RWPE2 (cell line): ENCODE data around the gene BAZ2B.

Experiments used
- ATAC-seq: fragments of 200-7000 bp; cut with Tn5 transposase; 3 replicates; pipeline ENCODE4 v1.9.1; 2021; ENCODE audit warnings: low read depth
- DNase-seq: peaks from one replicate; pipeline ENCODE4 v3.0.0-alpha.2; 2020; ENCODE audit warnings: low spot score
- H3K27ac ChIP-seq: fragments of 450-650 bp; 2 replicates; pipeline ENCODE4 v1.5.1; 2017; ENCODE audit warnings: mild to moderate bottlenecking; ENCODE audit not compliant: poor library complexity, severe bottlenecking
- H3K27me3 ChIP-seq: fragments of 250-450 bp; sonication (Bioruptor Pico); 2 replicates; pipeline ENCODE4 v1.5.1; 2021; ENCODE audit warnings: mild to moderate bottlenecking, moderate library complexity; ENCODE audit not compliant: insufficient read depth, poor library complexity, severe bottlenecking
- H3K36me3 ChIP-seq: fragments of 250-450 bp; sonication (Bioruptor Pico); 2 replicates; pipeline ENCODE4 v1.5.1; 2020; ENCODE audit warnings: low read depth, mild to moderate bottlenecking, moderate library complexity
- H3K4me1 ChIP-seq: fragments of 250-450 bp; sonication (Bioruptor Pico); 2 replicates; pipeline ENCODE4 v1.5.1; 2021; ENCODE audit warnings: mild to moderate bottlenecking, moderate library complexity; ENCODE audit not compliant: insufficient read depth, poor library complexity, severe bottlenecking
- H3K4me3 ChIP-seq: fragments of 250-450 bp; sonication (Bioruptor Pico); 2 replicates; pipeline ENCODE4 v1.5.1; 2021; ENCODE audit warnings: mild to moderate bottlenecking, moderate library complexity; ENCODE audit not compliant: severe bottlenecking
- H3K9me3 ChIP-seq: fragments of 250-450 bp; sonication (Bioruptor Pico); 2 replicates; pipeline ENCODE4 v1.5.1; 2021; ENCODE audit warnings: mild to moderate bottlenecking, moderate library complexity; ENCODE audit not compliant: severe bottlenecking
- CTCF ChIP-seq: fragments of 450-650 bp; IDR thresholded peaks from one replicate; pipeline ENCODE4 v1.5.1; 2017; ENCODE audit warnings: mild to moderate bottlenecking, moderate library complexity; ENCODE audit not compliant: poor library complexity, severe bottlenecking

Gene BAZ2B

GRCh38 chr2:159557437-159558034 is 58.8 kb downstream of the BAZ2B start:
- Histone ChIP-seq H3K9me3 (no peaks in the 10 kb centered on the region), H3K27me3 (no peaks in the 10 kb centered on the region), H3K4me1 (peaks cover 6% of the 10 kb centered on the region), H3K4me3 (no peak overlapping the region), H3K27ac (no peak overlapping the region), H3K36me3 (no peaks in the 10 kb centered on the region)
- ATAC-seq, result peak; percentile 83
- TF ChIP-seq CTCF, result peak; percentile 81
- DNase-seq, result no peak

GRCh38 chr2:159555651-159556392 is 60.5 kb downstream of the BAZ2B start:
- no peak for ATAC-seq

GRCh38 chr2:159553727-159554126 is 62.6 kb downstream of the BAZ2B start:
- no peaks in the 10 kb centered on the region for H3K27me3 ChIP-seq
- no peak overlapping the region for H3K27ac ChIP-seq
- TF ChIP-seq CTCF, result no peak
- ATAC-seq (no peak), DNase-seq (no peak)
- H3K9me3 ChIP-seq, result no peaks in the 10 kb centered on the region
- H3K36me3 ChIP-seq, result no peaks in the 10 kb centered on the region
- H3K4me3 ChIP-seq, result no peak overlapping the region
- H3K4me1 ChIP-seq, result no peaks in the 10 kb centered on the region

More at GRCh38 chr2:159555651-159556392, 60.5 kb downstream of the BAZ2B start:
- H3K4me1 ChIP-seq, result no peaks in the 10 kb centered on the region
- no peak overlapping the region for H3K4me3 ChIP-seq
- no peak for DNase-seq
- no peaks in the 10 kb centered on the region for H3K9me3 ChIP-seq
- no peak overlapping the region for H3K27ac ChIP-seq
- no peak for TF ChIP-seq CTCF
- no peaks in the 10 kb centered on the region for H3K27me3 ChIP-seq
- H3K36me3 ChIP-seq, result no peaks in the 10 kb centered on the region

- Histone ChIP-seq H3K4me1 (no peaks in the 10 kb centered on the region), H3K27me3 (no peaks in the 10 kb centered on the region), H3K27ac (no peak overlapping the region), H3K36me3 (no peaks in the 10 kb centered on the region), H3K4me3 (no peak overlapping the region), H3K9me3 (no peaks in the 10 kb centered on the region)
- DNase-seq (no peak), ATAC-seq (no peak)
- TF ChIP-seq CTCF, result no peak
These were observed 64.5 kb downstream of the BAZ2B start for GRCh38 chr2:159551806-159552205.

GRCh38 chr2:159550231-159550630 is 66.1 kb downstream of the BAZ2B start:
- no peaks in the 10 kb centered on the region for H3K27me3 ChIP-seq
- ATAC-seq (no peak), DNase-seq (no peak)
- no peaks in the 10 kb centered on the region for H3K9me3 ChIP-seq
- H3K4me3 ChIP-seq, result no peak overlapping the region
- no peak overlapping the region for H3K27ac ChIP-seq
- no peaks in the 10 kb centered on the region for H3K4me1 ChIP-seq
- TF ChIP-seq CTCF, result no peak
- H3K36me3 ChIP-seq, result no peaks in the 10 kb centered on the region
